Stimulated activated CD4-positive, alpha-beta T cell treated with anti-CD3 and anti-CD28 coated beads, Interleukin-2, amount 100 ng/mL, for 24 hours (primary cell): ENCODE results near the gene DOK6.

Source experiments
- DNase-seq, 2 donors: peaks; one replicate each; pipeline ENCODE4 v3.0.0-alpha.2; 2020

Gene DOK6

DNA sequence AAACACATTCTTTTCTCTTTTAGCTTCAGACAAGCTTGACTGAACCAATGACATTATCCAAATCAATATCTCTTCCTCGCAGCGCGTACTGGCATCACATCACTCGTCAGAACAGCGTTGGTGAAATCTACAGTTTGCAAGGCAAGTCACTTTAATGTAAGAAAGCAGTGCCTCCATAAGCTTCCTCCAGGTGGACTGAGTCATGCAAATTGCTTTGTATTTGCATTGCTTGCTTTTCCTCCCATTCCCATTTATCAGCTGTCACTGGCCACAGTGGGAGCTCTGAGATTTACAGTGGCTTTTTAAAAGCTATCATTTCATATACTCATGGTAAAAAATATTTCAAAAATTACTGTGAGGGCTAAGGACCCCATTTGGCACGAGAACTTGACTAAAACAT lies 357.0 kb downstream of the DOK6 start:
- no peak for DNase-seq

GRCh38 chr18:69758458-69758857 lies 357.8 kb downstream of the DOK6 start:
- no peak for DNase-seq

DNA sequence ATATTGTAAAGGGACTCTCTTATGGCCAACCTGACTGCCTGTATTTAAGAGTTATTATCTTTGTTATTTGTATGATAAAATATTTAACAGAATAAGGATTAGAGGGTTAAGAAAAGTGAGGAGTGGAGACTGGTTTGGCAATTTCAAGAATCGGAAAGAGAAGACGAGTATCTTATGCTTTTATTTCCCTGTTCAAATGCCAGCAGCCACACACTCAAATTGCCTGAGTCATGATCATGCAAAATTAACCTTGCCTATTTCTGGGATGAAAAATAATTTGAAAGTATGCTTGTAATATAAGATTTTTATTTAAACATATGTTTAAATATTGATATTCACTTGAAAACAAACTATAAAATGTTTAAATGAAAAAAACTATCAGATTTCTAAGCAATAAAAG lies 358.4 kb downstream of the DOK6 start:
- no peak for DNase-seq

- no peak for DNase-seq
These were observed 362.3 kb downstream of the DOK6 start for GRCh38 chr18:69763002-69763401.

DNA sequence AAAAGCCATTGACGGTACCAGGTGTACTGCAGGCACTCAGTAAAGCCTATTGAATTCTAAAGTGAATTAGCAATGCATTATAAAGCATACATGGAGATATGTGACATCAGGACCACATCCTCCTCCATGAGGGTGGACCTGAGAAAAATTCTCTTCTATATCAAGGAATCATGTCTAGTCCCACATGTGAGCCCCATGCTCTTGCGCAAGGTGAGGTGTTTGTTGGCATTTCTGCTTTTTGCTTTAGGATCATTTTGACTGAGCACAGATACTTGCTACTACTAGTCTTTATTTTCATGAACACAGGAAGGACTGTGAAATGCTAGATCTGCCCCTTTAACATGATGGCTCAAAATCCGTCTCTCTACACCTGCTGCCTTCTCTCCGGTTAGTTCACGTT lies 363.1 kb downstream of the DOK6 start:
- no peak for DNase-seq

DNA sequence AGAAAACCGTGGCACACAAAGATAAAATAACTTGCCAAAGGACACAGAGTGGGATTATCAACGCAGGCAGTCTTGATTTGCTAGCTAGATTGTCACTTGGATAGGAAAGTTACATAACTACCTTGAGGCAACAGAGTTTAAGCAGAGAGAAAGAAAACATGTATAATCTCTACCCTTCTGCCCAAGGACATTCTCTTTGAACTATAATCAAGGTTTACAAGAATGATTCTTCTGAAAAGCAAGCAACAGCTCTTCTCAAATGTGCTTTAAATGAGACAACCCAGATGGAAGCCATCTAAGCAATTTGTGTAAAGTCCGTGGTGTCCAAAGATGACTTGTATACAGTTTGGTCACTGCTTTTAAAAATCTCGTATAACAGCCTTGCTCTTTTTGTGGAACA lies 369.6 kb downstream of the DOK6 start:
- no peak for DNase-seq

DNA sequence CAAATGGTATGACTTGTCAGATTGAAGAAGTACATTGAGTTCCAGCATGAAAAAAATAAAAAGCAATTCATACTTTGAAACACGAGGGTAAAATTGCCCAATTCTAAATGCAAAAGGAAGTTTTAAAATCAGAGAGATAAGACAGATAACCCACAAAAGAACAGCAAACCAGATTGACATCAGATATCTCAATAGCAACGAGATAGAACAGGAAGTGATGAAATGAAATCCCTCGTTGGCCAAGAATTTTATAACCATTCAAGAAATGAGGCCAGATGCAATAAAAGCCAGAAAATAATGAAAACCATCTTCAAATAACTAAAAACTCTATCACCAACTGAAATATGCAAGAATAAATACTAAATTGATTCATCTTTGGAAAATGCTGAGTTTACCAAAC lies 374.1 kb downstream of the DOK6 start:
- DNase-seq, result no peak

- no peak for DNase-seq
These were observed 376.6 kb downstream of the DOK6 start for GRCh38 chr18:69777248-69777647.

- no peak for DNase-seq
These were observed 378.0 kb downstream of the DOK6 start for GRCh38 chr18:69778680-69779079.

DNA sequence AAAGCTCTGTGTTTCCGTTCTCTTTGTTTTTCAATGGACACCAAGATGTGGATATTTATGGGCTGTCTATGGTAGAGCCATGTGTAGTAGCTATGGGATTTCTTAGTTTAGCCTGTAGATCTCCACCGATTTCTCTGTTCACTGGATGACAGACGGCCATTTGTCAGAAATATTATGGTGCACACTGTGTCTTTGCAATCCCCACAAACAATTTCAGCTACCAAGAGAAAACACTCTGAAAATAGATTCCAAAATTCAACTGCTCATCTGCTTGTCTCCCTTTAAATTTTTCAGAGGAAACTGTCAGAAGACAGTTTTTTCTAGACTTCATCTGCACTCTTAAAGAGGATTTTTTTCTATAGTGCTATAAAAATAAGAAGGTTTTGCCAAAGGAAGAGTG lies 380.2 kb downstream of the DOK6 start:
- no peak for DNase-seq

DNA sequence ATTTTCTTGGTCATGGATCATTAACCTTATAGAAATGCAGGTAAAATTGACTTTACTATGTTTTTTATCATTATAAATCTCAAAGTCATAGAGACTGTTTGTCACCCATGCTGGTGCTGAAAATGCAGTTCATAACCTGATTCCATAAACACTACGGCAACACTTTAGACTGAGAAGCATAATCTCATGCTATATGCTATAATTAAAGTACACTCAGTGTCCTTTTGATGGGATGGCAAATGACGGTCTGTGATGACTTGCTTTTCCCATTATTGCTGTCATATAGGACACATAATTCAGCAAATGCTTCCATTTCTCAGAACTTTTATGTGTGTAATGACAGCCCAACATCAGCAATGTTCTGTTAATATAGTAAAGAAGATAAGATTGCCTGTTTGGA lies 384.1 kb downstream of the DOK6 start:
- DNase-seq, result no peak

- no peak for DNase-seq
These were observed 384.8 kb downstream of the DOK6 start for GRCh38 chr18:69785466-69785865.

DNA sequence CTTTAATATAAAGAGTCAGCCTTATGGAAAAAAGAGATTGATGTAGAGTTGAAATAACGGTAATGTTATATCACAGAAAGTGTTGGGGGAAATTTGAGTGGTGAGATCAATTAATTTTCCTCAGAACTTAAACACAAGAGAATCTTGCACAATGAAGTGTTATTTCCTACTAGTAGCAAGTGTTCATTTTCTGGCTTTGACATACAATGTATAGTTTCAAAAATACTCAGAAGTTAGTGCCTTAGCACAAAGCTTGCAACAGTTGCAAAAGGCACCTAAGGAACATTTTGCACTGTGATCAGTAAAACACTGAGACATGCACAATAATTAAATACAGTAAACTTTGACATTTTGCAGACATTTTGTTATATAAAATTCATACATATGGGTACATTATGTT lies 385.7 kb downstream of the DOK6 start:
- no peak for DNase-seq

GRCh38 chr18:69787825-69788547 lies 387.3 kb downstream of the DOK6 start:
- DNase-seq, result no peak

- no peak for DNase-seq
These were observed 389.1 kb downstream of the DOK6 start for GRCh38 chr18:69789794-69790193.

DNA sequence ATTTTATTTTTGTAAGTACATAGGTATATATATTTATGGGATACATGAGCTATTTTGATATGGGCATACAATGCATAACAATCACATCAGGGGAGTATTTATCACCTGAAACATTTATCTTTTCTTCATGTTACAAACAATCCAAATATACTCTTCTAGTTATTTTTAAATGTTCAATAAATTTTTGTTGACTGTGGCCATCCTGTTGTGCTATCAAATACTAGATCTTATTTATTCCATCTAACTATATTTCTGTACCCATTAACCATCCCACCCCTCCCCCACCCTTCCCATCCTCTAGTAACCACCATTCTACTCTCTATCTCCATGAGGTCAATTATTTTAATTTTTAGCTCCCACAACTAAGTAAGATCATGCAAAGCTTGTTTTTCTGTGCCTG lies 390.0 kb downstream of the DOK6 start:
- no peak for DNase-seq

GRCh38 chr18:69795791-69796190 lies 395.1 kb downstream of the DOK6 start:
- DNase-seq, result no peak

GRCh38 chr18:69804776-69805501 lies 404.3 kb downstream of the DOK6 start:
- no peak for DNase-seq

DNA sequence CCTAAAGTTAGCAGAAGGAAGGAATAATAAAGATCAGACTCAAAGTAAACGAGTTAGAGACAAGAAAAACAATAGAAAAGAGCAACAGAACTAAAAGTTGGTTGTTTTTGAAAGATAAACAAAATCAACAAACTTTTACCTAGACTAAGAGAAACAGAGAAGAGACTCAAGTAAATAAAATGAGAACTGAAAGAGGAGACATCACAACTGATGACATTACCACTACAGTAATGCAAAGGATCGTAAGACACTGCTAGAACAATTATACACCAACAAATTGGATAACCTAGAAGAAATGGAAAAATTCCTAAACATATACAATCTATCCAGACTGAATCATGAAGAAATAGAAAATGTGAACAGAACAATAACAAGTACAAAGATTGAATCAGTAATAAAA lies 407.7 kb downstream of the DOK6 start:
- no peak for DNase-seq

DNA sequence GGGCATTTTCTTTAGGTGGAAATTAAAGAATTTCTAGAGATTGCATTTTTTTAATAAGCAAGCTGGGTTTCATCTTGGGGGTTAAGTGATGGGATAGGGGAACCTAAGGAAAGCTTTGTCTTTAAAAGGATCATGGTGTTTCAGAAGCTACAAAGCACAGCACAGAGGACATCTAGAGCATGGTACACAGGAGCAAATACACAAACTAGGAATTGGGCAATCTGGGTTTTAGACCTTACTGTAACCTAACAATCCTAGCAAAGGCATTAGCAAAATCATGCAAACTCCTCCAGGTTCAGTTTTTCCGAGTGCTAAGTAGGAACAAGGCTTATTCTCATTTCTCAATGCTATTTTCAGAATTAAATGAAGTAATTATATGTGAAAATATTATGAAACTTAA lies 412.9 kb downstream of the DOK6 start:
- DNase-seq, result no peak

GRCh38 chr18:69814861-69815385 lies 414.2 kb downstream of the DOK6 start:
- no peak for DNase-seq

DNA sequence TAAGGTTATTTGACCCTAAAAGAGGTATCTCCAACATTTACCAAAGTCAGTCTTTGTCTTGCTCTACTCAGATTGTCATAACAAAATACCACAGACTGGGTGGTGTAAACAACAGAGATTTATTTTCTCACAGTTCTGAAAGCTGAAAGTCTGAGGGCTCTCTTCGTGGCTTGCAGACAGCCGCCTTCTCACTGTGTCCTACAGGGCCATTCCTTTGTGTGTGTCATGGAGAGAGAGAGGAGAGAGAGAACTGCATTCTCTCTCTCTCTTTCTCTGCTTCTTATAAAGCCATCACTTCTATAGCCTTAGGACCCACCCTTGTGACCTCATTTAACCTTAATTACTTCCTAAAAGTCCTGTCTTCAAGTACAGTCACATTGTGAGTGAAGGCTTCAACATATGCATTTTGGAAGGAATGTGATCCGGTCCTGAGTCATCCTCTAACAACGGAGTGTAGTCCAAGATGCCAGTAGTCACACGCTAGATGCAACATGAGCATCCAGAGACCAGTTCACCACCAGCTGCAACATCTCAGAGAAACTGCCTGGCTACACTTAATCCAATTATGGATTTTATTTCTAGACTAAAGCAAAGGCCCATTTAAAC lies 416.8 kb downstream of the DOK6 start:
- DNase-seq, result no peak

- no peak for DNase-seq
These were observed 418.8 kb downstream of the DOK6 start for GRCh38 chr18:69819460-69819859.

DNA sequence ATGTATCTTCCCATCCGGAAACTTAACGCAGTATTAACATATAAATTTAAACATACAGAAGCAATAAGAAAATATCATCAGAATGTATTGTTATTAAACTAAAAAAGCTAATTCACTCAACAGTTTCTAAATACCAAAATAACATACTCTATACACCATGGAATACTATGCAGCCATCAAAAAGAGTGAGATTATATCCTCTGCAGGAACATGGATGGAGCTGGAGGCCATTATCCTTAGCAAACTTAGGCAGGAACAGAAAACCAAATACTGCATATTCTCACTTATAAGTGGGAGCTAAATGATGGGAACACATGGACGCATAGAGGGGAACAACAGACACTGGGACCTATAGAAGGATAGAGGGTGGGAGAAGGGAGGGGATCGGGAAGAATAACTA lies 419.9 kb downstream of the DOK6 start:
- DNase-seq, result no peak
